HTR-8/SVneo (cell line): ENCODE measurements around the gene ITPRIP.
A peak's percentile ranks its signal among the peaks of the same experiment; 100 is the strongest.

Experiments used
- DNase-seq: peaks from one replicate; pipeline ENCODE4 v3.0.0; 2011; ENCODE audit warnings: low spot score, mixed read lengths; ENCODE audit not compliant: insufficient read length
- FAIRE-seq: peaks from 2 replicates; lab custom pipeline; 2011; peaks lifted over from hg19 to GRCh38; lab: Jason Lieb, UNC

Gene ITPRIP

DNA sequence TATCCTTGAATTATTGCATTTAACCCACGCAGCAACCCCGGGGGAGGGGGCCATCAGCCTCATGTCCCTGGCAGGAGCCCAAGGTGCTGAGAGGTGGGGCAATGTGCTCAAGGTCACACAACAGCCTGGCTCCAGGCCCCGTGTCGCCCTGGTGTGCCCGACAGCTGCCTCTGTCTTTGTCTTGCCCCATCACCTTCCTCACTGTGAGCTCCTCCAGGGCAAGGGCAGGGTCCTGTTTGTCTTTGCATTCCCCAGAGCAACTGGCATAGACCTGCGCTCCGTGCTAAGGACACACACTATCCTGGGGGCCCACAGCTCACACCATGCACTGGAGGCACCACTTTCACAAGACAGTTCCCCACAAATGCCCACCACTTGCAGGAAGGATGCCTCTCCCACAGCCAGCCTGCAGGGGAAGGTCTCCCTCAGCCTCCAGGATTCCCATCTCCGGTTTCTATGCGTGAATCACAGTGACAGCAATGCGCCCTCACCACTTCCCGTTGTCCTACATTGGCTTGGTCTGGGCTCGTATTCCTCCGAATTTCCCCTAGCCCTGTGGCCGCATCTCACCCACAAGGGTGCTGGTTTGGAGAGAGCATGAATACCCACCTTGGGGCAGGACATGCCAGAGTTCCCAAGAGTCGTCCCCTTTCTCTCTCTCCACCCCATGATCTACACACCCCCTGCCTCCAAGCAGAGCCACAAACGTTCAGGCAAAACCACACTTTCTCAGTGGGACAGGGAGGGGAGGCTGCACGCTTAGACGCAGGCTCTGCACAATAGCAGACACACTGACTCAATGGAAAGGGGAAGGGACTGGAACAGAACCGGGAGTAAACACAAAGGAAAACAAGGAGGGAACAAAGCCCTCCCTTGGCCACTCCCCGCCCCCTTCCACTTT, 10.3 kb downstream of the ITPRIP start:
- FAIRE-seq (peak; percentile 67), DNase-seq (peak; percentile 74)

DNA sequence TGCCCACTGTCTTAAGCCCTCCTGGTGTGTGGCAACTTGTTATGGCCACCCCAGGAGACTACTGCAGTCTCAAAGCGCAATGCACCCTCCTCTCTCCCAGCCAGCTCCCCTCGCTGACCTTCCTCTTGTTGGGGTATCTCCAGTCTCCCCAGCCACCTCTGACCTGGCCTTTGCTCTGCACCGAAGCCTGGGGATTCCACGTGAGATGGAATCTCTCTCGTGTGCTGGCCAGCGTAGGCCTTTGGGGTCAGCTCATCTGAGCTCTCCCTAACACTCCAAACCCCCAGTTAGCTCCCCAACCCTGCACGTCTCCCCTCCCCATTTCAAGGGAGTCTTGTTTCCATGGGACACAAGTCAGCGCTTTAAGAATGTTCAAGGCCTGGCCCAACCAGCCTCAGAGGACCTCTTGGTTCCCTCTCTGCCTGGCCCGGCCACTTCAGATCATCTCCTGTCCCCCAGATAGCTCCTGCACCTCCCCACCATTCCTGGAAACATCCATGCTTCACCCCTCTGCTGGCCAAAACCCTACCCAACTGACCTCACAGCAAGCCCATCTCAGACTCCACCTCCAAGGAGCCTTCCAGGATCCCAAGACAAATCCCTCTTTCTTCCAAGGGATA, 11.2 kb downstream of the ITPRIP start:
- no peak for FAIRE-seq
- DNase-seq, result no peak

DNA sequence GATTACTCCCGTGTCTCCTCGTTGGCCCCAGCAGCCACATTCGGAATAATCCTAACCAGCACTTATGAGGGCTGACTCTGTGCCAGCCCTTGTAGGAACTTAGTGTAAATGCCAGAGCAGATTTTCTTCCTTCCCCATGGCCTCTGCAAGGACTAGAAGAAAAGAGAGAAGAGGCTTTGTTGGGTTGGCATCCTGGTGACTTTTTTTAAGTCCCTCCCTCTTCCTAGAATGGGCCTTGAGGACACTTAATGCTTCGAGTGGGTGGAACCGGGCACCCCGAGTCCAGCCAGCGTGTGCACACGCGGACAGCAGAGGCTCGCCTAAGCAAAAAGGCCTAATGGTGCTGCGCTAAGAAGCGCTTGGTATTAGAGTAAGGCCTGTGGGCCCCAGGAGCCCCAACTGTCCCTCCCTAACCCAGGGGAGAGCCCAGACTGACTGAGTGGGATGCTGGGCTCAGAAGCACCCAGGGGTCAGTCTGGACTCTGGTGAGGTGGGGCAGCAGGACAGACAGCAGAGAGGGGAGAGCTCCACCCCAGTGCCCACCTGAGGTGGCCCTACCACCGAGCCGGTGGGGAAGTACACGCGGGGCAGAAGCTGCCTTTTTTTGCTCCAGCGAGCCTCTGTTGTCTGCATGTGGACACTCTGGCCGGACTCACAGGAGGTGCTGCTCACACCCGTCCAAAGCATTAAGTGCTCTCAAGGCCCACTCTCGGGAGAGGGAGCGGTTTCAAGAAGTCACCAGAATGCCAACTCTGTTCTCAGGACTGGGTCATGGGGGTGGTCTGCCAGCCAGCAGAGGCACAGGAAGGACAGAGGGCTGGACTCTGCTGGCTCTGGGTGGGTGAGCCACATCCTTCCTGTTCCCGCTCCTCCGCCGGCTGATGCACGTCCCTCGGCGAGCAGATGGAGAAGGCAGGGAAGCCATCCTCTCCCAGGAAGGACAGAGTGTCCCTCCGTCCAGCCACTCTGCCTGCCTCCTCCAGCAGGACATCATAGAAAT, 12.5 kb downstream of the ITPRIP start:
- FAIRE-seq, result no peak

DNA sequence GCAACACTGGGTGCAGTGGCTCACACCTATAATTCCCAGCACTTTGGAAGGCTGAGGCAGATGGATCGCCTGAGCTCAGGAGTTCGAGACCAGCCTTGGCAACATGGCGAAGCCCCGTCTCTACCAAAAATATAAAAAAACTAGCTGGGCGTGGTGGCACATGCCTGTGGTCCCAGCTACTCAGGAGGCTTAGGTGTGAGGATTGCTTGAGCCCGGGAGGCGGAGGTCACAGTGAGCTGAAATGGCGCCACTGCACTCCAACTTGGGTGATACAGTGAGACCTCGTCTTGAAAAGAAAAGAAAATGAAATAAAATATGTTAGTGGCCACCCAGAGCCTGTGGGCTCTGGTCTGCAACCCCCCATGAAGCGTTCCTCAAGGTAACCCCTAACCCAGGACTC, 13.3 kb downstream of the ITPRIP start:
- FAIRE-seq, result no peak
- DNase-seq, result no peak

More for the DNA sequence above, 12.5 kb downstream of the ITPRIP start:
- DNase-seq, result no peak

DNA sequence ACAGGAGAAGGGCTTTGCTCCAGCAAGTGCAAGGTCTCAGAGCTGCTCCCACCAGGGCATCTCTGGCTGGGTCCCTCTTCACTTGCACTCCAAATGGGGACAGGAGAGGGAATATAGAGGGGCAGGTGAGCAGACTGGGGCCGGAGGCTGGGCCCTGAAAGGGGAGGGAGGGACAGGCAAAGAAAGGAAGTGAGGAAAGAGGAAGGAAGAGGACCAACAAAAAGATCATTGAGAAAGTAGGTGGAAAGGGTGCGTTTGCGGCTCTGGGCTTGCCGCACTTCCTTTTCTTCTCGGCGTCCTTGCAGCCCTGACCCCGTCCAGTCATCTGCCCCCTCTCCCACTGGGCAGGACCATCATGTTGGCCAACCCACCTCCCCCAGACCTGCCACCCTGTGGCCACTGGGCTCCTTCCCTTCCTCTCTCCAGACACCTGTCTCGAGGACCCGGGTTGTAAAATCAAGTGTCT, 14.0 kb downstream of the ITPRIP start:
- FAIRE-seq, result no peak
- no peak for DNase-seq

DNA sequence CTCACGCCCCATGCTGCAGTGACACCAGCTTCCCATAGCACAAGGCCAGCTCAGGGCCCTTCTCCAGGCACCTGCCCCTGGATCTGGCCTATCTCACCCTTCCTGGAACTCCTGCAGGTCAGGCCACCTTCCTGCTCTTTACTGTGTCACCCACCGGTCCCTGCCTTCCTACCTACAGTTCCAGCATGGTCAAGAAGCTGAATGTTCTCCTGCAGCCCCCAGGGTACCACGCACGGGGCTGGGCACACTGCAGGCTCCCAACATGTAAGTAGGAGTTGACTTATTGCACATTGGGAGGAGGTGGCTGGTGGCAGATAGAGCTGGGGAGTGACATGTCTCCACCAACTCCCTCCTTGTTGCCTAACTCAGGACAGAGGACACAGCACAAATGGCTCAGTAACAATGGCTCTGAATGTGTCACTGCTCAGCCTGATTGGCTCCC, 14.5 kb downstream of the ITPRIP start:
- FAIRE-seq (no peak), DNase-seq (no peak)

DNA sequence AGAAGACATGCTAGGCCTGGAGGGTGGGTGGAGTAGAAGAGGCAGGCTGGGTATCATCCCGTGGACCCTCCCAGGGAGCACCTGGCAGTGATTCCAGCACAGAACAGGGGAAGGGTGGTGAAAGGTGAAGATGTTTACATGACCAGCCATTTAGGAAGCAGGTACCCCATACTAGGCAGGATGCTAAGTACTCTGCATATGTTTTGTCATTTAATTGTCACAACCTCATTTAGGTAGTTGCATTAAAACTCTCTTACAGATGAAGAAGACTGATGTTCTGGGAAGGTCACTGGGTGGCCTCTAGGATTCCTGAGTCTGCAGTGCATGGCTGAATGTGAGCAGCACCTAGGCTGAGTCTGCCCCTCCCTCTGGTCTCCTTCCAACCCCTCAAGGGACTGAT, 15.2 kb downstream of the ITPRIP start:
- DNase-seq, result no peak
- FAIRE-seq, result no peak

DNA sequence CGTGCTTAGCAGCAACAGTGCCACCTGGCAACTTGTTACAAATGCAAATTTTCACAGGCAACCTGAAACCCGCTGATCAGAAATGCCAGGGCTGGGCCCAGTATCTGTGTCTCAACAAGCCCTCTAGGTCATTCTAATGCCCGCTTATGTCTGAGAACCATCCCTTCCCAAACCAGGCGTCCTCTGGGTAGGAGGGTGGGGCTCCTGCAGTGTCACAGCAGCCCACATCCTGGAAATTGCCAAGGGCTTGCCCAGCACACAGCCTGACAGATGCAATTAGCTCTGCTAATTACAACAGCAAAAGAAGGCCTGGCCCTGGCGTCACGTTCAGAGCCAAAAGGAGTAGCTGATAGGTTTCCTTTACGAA, 15.9 kb downstream of the ITPRIP start:
- DNase-seq, result no peak

DNA sequence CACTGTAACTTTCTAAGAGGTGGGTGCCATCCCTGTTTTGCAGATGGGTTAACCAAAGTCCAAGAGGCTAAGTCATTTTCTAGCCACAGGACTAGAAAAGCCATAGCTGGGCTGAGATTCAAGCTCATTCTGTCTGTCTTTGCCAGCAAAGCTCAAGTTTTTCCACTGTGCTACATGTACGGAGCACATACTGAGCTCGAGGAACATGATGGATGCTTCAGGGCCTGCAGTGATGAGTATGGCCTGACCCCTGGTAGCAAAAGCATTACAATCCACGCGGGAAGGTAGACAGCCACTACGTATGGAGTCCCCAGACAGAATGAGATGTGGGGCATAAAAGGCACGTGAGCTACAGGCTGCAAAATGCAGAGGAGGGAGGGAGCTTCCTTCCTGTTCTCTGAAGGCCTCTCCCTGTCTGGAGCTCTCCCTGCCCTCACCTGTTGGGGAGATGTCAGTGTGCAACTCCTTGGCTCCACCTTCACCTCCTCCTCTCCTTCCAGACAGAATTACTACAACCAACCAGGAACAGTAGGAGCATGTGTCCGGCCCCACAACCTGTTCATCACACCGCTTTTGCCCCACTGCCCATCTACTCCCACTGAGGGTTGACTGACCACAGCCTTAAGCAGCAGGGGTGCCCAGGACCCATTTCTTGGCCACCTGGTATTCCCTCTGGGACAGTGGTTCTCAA, 16.4 kb downstream of the ITPRIP start:
- no peak for DNase-seq
- peak; percentile 23 for FAIRE-seq

More for the DNA sequence above, 15.9 kb downstream of the ITPRIP start:
- FAIRE-seq, result no peak

DNA sequence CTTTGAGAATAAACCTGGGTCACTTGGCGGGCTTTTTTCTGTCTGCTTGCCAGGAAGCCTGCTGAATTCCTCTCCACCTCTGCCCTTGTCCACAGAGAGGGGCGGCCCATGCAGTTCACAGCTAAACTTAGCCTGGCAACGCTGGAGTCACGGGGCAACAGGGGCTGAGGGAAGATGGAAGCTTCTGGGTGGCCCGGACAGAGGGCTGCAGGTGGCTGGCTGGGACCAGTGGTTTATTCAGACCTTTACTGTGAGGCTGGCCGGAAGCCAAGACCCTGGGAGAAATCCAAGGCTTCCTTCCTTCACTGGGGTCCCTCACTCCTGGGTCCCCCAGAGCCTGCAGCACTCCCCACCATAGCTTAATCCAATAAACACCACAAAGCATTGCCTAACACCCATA, 17.0 kb downstream of the ITPRIP start:
- FAIRE-seq, result no peak
- no peak for DNase-seq

DNA sequence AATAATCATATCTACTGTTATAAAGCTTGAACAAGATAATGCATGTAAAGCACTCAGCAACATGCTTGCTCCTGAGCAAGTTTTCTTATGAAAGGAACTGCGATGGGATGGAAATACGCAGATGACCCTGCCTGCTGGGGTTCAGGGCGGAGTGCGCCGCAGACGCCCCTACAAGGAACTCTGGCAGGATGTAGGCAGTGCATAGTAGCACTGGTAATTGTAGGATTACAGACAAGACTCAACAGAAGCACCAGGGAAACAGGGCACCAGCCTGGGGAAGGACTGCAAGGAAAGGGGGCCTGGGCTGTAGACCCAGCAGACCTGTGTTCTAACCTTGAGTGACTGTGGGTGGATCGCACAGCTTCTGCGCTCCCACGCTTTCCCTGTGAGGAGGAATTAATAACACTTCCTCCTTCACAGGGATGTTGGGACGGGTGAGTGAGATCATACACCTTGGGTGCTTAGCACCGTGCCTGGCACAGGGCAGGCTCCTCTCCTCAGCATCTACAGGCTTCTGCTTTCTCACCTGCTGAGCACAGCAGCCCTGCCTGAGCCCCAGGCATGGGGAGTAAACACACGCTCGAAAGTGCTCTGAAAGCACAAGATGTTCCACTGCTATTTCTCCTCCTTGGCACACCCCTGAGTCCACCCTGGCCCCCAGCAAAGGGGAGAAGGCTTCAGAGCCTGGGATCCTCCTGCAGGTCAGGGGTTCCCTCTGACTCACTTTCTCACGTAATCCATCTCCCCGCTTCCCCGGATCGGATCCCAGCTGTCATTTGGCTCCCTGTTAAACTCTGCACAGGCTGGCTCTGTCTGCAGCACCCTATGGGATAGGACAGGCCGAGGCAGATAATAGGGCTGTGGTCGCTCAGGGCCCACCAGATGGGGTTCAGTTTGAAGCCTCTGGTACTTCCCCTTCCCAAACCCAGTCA, 19.2 kb downstream of the ITPRIP start:
- no peak for FAIRE-seq
- DNase-seq, result no peak

DNA sequence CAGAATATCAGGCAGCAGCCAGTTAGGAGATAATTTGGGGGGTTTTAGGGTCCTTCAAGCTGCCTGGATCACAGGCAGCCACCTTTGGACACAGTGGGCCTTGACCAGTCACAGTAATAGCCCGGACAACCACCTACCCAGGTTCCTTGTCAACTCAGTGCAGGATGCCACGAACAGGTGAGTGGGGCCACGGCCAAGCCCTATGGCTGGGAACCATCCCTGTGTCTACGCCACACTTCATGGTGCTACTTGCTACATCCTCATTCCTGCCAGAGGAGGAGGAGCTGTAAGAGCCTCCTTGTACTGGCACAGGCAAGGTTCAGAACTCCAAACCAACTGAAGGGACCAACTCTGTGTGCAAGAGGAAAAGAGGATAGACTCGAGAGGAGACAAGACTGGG, 19.9 kb downstream of the ITPRIP start:
- no peak for DNase-seq
- FAIRE-seq, result no peak

DNA sequence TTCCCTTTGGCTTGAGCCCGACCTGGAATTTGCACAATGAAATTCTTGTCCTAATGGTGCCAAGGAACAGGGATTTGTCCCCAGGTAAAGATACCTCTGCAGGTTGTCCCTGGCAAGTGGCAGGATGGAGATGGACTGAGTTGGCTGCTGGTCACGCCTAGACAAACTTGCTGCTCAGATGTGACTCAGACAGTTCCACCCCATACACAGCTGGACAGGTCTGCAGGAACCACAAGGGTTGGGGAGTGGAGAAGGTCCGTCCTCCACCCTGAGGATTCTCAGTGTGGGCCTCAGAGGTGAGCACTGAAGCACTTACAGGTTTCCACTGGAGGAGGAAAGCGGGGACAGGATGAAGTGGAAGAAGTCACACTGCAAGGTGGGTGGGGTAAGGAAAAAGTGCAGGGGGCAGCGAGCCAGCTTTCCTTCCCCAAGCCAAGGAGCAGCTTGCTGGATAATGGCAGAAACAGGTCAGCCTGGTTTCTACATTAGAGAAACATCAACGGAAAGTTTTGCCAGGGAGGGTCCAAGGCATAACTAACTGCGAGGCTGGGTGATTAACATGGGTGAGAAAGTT, 20.5 kb downstream of the ITPRIP start:
- FAIRE-seq, result no peak
- no peak for DNase-seq

DNA sequence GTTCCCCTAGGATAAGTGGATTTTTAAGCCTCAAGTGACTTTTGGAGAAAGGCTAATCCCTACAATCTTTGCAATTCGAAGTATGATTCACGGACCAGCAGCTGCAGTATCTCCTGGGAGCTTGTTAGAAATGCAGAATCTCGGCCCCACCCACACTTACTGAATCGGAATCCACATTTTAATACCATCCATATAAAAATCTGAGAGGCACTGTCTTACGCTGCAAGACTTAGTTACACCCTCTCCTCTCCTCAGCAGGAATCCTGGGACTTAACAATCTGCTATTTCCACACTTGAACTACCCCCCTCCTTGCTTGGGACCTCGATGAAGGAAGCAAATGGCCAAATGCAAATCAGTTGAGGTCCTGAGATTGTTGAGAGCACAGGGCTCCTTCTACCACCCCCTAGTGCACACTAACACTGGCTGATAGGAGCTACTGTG, 21.0 kb downstream of the ITPRIP start:
- FAIRE-seq, result no peak
- no peak for DNase-seq

DNA sequence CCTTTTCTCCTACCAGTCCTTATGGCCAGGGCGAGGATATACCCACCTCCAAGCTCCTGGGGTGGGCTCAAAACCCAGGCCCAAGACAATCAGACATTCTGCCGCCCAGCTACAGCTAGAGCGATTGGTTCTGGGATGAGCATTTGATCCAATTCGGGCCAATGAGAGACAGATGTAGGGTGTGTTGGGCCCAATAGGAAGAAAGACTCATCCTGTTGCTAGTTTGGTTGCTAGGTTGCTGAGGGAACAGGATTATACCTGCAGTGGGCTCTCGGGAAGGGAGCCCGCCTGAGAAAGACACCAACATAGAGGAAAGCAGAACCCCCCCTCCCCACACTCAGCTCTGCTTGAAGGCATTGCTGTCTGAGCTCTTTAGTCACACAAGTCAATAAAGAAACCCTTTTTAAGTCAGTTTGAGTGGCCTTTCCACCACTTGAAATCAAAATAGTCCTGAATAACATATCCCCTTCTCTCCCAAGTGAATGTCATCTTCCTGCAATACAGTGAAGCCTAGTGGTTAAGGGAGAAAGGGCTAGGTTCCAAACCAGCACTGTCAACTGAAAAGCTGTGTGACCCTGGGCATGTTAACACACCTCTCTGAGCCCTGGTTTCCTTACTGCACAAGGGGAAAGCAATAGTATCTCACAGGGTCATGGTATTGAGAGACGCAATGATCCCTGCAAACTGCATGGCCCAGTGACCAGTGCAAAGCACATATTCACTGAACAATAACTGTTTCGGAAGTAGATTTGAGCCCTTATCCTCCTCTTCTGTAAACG, 21.8 kb downstream of the ITPRIP start:
- DNase-seq, result no peak
- FAIRE-seq, result no peak

DNA sequence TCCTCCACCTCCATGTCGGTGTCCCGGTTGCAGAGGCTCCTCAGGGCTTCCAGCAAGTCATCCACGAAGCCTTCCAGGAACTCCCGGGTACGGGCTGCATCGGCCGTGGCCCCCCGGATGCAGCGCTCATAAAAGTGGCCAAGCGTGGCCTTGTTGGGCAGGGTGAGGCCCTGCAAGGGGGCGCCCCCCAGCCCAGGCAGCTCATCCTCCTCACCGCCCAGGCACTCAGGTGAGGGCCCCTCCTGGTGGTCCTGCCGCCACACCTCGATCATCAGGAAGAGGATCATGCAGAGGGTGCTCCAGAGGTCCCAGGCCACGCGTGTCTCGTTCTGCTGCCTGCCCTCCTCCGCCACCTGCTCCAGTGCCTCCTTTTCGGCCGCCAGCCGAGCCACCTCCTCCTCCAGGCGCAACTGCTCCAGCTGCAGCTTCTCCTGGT, 22.8 kb downstream of the ITPRIP start:
- DNase-seq, result no peak
- no peak for FAIRE-seq
